GM21423 (cell line): ENCODE measurements around the gene FTO.
"Not testable (repeated sequence)": the region's sequence is repeated elsewhere in the genome, so short reads cannot be mapped to it uniquely, and the experiment has no call there.

Source experiments
- ATAC-seq: cut with Tn5 transposase; IDR thresholded peaks from one replicate; pipeline ENCODE4 v1.9.1; 2021; ENCODE audit warnings: mild to moderate bottlenecking, moderate library complexity; ENCODE audit not compliant: unreplicated experiment

FTO gene

DNA sequence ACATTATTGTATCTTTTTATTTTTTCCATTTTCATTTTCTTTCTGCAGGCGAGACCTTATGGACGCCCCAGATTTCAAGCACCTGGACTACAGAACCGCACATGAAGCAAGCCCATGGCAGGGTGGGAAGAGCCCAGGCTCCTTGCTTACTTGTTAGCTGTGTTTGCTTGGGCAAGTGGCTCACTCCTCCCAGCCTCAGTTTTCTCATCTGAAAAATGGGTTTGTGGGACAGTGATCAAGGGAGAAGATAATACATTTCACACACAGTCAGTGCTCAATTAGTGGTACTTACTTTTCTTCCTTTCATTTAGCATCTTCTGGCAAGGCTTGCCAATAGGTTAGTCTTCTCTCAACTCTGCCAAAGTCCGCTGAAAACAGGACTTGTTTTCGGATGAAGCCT, 465.2 kb downstream of the FTO start:
- no peak for ATAC-seq

DNA sequence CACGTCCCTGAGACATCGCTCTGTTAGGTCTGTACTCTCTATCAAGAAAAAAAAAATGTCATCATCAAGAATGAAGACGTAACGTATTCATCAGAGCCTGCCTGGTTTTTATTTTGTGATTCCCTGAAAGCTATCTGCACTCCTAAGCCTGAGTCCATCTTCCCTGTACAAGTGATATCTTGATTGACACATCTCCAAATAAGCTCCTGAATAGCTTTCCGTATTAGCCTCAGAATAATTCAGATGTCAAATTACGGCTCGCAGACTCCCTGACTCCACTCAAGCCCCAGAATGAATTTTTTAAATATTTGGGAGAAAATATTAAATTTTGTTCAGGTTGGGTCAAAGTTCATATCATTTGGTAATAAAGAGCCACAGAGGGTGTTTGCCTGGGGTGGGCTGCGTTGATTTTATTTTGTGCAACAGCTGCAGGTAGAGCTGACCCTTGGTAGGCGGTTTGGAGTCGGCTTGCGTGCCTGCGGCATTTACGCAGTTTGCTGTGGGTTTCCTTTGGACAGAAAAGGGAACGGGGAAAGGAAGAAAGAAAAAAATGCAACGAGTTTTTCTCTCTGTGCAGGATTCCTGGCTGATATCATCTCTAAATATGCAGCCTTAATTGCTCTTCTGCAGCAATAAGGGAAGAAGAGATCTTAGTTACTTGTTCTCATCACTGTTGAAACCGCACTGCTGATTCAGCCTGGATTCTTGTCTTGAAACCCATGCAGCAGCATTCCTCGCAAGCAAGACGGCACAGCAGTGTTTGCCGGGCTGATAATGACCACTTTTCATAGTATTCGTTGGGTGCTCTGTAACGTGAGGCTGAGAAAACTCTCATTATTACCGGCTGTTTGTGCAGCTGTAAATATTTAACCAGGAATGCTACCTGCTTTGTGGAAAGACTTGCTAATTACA, 467.9 kb downstream of the FTO start:
- ATAC-seq, result no peak

GRCh38 chr16:54173490-54173889, 469.5 kb downstream of the FTO start:
- no peak for ATAC-seq

- no peak for ATAC-seq
Measured at GRCh38 chr16:54174201-54174600, 470.2 kb downstream of the FTO start.

DNA sequence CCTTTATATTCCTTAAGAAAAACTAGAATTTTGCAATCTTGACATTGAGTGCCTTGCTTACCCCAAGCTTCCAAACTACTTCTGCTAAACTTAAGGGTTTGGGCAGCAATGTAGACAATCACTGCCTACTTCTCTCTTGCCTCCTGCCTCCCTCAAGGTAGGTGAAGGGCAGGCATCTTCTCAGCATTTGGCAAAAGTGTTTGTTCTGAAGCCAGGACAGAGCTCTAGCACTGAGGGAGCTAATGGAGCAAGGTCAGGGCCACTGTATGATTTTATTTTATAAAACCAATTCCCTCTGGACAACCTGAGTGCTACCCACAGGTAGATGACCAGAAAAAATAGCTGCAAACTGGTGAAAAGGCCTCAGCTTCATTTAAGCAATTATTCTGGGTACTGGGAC, 470.8 kb downstream of the FTO start:
- ATAC-seq, result no peak

DNA sequence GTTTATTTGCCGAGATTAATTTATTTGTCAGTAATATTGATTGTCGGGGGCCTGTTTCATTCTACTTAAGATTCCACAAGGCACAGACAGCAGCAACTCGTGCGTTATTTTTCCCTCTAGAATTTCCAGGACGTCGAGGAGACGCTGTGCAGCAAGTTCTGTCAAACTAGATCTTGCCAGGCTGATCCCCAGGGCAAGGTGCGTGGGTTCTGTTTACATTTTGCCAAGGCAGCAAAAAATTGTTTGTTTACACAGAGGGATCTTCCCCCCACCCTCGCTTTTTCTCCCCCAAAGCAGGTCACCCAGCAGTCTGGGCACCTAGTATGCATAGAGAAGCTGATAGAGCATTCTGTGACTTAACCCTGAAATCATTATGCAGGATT, 471.2 kb downstream of the FTO start:
- ATAC-seq, result no peak

GRCh38 chr16:54175552-54176375, 471.8 kb downstream of the FTO start:
- no peak for ATAC-seq

DNA sequence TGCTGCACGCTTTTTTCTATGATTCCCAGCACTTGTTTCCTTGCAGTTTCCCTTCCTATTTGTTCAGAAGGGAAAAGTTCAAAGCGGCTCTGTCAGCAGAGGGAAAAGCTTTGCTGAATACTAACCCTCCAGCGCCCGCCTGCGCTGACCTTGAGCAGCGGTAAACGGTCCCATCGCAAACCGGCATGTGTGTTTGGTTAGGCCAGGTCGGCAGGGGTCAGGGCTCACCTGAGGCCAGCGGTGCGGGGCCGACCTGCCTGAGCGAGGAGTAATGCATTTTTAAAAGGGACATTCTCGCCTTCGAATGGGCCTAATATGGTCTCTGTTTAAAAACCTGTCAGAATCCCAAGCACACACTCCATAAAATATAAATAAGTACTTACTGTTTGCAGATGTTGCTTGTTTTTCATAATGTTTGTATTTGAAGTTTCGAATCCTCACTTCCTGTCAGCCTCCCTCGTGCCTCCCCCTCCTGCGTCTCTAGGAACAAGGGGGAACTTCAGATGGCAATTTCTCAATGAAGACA, 472.5 kb downstream of the FTO start:
- ATAC-seq, result no peak

DNA sequence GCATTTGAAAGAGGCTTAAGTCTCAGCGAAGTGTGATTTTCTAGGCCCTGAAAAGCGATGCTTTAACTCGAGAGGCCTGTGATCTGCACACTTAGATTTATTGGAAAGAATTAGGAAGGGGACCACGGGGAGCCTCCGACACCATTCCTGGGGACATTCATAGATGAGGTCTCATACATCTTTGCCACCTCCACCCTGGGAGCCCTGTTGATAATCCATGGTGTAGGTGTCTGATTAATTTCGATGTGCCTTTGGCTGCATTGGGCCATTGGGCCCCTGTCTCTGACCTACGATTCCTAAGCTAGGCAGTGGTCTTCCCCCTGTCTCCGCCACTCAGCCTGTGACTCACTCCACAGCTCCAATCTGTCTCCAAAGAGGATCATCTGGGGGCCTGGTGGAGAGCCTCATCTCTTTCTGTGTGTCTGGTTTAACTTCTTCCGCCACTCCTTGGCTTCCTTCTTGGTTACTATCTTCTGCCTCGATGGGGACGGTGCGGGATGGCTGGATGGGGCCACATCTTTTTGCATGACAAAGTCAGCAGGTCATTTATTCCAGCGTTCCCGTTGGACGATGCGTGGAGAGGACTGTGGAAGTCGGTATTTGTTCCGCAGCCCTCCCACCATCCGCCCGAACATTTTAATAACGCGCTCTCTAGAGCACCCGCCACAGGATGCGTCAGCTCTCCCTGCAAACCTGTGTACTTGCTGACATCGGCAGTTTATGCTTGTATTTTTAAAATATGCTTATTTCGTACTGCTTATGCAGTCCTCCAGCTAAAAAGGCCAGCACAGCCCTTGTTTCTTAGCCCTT, 473.3 kb downstream of the FTO start:
- ATAC-seq, result no peak

DNA sequence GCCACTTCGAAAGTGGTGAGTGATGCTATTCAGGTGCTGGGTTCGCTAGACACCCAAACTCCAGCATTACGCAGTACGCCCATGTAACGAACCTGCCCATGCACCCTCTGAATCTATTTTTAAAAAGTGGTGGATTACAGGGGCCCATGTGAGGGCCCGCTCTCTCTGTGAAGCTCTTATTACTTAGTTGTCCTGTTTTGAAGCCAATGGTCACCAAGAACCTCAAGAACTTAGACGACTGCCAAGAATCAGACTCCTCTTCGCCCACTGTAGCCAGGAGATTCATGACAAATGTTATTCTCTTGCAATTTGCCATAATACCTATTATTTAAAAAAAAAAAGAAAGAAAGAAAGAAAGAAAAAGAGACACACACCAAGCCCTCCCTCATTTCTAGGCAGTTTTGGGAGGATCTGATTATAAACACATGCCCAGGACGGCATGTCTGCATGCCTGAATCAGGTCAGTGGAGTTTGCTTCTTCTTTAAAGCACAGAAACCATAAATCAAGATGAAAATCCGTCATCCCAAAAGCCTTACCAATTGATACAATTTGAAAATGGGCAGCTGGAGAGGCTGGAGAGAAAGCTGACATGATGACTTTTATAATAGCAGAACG, 474.0 kb downstream of the FTO start:
- ATAC-seq, result no peak

DNA sequence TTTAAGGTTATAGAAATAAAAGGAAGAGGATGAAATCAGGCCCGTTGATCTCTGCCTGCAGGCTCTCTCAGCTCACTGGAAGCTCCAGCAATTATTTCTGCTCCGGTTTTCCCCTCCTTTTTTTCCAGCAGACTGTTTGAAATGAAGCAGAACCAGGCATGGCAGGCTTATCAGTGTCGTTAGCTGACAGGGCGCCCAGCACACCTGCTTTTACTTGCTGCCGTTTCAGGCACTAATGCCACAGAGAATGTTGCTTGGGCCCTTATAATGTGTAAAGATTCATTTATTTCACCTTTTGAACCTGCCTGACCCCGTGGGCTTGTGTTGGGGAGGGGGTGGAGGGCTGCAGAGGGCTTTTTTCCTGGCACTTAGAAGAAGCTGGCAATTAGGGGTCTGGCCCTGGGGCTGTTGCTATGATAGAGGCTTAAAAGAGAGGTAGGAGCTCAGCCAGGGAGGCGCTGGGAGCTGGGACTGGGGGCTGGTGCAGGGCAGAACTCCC, 474.6 kb downstream of the FTO start:
- no peak for ATAC-seq

GRCh38 chr16:54180421-54181359, 476.7 kb downstream of the FTO start:
- ATAC-seq, result no peak

DNA sequence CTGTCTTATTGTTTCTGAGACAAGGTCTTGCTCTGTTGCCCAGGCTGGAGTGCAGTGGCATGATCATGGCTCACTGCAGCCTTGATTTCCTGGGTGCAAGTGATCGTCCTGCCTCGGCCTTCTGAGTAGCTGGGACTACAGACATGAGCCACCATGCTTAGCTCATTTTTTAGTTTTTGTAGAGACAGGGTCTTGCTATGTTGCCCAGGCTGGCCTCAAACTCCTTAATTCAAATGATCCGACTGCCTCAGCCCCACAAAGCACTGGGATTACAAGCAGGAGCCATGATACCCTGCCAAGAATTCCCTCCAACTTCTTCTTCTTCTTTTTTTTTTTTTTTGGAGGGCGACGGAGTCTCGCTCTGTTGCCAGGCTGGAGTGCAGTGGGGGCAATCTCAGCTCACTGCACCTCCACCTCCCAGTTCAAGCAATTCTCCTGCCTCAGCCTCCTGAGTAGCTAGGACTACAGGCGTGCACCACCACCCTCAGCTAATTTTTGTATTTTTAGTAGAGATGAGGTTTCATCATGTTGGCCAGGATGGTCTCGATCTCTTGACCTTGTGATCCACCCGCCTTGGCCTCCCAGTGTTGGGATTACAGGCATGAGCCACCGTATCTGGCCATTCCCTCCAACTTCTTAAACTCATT, 477.9 kb downstream of the FTO start:
- not testable (repeated sequence) for ATAC-seq

DNA sequence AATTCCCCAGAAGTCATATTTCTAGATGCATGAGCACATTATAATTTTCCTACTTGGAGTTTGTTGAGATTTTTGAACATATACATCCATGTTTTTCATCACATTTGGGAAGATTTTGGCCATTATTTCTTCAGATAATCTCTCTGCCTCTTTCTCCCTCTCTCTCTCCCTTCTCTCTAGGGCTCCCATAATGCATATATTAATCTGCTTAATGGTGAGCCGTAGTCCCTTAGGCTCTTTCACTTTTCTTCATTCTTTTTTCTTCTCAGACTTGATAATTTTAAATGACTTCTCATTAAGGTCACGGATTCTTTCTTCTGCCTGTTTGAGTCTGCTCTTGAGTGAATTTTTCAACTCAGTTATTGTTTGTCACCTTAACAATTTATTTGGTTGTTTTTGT, 481.1 kb downstream of the FTO start:
- ATAC-seq, result no peak

DNA sequence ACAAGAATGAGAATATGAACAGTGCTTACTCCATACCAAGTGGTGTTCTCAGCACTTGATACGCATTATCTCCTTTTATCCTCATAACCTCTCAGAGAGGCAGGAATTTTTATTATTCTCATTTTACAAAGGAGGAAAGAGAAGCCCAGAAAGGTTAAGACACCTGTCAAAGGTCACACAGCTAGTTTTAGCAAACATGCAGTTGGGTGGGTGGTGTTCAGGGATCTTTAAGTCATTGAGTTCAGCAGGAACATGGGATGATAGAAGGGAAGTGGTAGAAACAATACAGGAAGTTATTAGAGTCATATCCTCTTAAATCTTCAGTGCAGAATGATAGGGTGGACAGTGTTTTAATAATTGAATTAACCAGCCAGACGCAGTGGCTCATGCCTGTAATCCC, 487.2 kb downstream of the FTO start:
- no peak for ATAC-seq

DNA sequence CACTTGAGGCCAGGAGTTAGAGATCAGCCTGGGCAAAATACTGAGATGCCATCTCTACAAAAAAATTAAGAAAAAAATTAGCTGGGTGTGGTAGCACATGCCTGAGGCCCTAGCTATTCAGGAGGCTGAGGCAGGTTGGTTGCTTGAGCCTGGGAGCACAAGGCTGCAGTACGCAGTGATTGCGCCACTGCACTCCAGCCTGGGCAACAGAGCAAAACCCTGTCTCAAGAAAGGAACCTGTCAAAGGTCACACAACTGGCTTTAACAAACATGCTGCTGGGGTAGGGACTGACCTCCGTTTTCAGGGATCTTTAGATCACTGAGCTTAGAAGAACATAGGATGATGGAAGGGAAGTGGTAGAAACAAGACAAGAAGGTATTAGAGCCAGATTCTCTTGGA, 487.6 kb downstream of the FTO start:
- ATAC-seq, result no peak

GRCh38 chr16:54193013-54193664, 489.2 kb downstream of the FTO start:
- no peak for ATAC-seq

GRCh38 chr16:54193665-54194333, 489.8 kb downstream of the FTO start:
- ATAC-seq, result peak; percentile 86
